ENCODE data around the gene MEG3. TPM values are rescaled to one million over a fixed set of nuclear protein-coding genes. Genes with fewer than 3 reads are reported as not detected.

MEG3 gene
- total and polyA plus RNA-seq, 2 donors (not counting 3 experiments of a cell fraction or from before 2014, with no cell fraction given): 378 to 508 TPM

- H3K9ac ChIP-seq (replicated peaks; ENCODE audit: extremely low read depth, insufficient read depth, low read length): no peak overlapping the region
- H3K36me3 ChIP-seq (ENCODE audit: control insufficient read depth in 2 of 2, extremely low read depth in 1 of 2, insufficient read depth in 2 of 2, low read length in 2 of 2): peaks cover 0 to 9% of the 10 kb centered on the region in 2 experiments
- intact Hi-C loops (cut with micrococcal nuclease) (no loop called here), dilution Hi-C loops (cut with MboI; ENCODE audit: extremely low pct_ligation_motif_present, low sequenced_read_pairs) (no loop called here)
- ChIA-PET CTCF (no interaction called here), POLR2A (no interaction called here)
- no peaks in the 10 kb centered on the region for H3K9me1 ChIP-seq (replicated peaks; ENCODE audit: control insufficient read depth, extremely low read depth, insufficient read depth, low read length)
- BruUV-seq (replicated peaks): no TSS peak
- no peak overlapping the region for H3K27ac ChIP-seq (ENCODE audit: insufficient read depth, low read depth, low read length)
- no peak for DNase-seq (ENCODE audit: low read depth, low spot score)
- H3K9me3 ChIP-seq (replicated peaks; ENCODE audit: control insufficient read depth, insufficient read depth, low read length): no peaks in the 10 kb centered on the region
- H3K4me3 ChIP-seq (replicated peaks in 1 of 3; ENCODE audit: insufficient read depth in 1 of 3, low read depth in 1 of 3, low read length in 3 of 3): no peak overlapping the region
- no peak overlapping the region for H2AFZ ChIP-seq (ENCODE audit: low read depth, low read length)
- H4K20me1 ChIP-seq (replicated peaks; ENCODE audit: control insufficient read depth, extremely low read depth, insufficient read depth, low read length): no peaks in the 10 kb centered on the region
- no peaks in the 10 kb centered on the region for H3K27me3 ChIP-seq (ENCODE audit: control insufficient read depth in 2 of 2, insufficient read depth in 2 of 2, low read length in 2 of 2)
- no peak for FAIRE-seq
- peaks cover 4% of the 10 kb centered on the region for H3K79me2 ChIP-seq (ENCODE audit: control insufficient read depth, insufficient read depth, low read length)
- no peak overlapping the region for H3K4me2 ChIP-seq (ENCODE audit: insufficient read depth, low read length)
- TF ChIP-seq EZH2 (IDR thresholded peaks at IDR 0.05; ENCODE audit: borderline replicate concordance, low read depth, low read length, severe bottlenecking) (no peak), FOS (IDR thresholded peaks at IDR 0.05; ENCODE audit: borderline replicate concordance, insufficient read depth, low read length) (no peak), CTCF (IDR thresholded peaks at IDR 0.05; ENCODE audit: extremely low read depth in 1 of 2, insufficient read depth in 1 of 2, low read depth in 1 of 2, low read length in 2 of 2) (no peak), MAX (IDR thresholded peaks at IDR 0.05; ENCODE audit: insufficient read depth, insufficient read length) (no peak), POLR2AphosphoS5 (IDR thresholded peaks at IDR 0.05; ENCODE audit: insufficient read depth, low read depth, low read length) (no peak), GATA2 (IDR thresholded peaks at IDR 0.05; ENCODE audit: insufficient read depth, insufficient read length, low read depth, low read length) (no peak), POLR2A (IDR thresholded peaks at IDR 0.05; ENCODE audit: low read depth, low read length) (no peak), MYC (IDR thresholded peaks at IDR 0.05; ENCODE audit: low read depth, low read length) (no peak), JUN (IDR thresholded peaks at IDR 0.05; ENCODE audit: borderline replicate concordance, insufficient read depth, insufficient read length, low read depth) (no peak)
- no peaks in the 10 kb centered on the region for H3K4me1 ChIP-seq (ENCODE audit: control insufficient read depth, extremely low read depth, insufficient read depth, low read length)
Measured at GRCh38 chr14:100849115-100849781, 23.3 kb downstream of the MEG3 start.
